GM19238 (cell line): Measurements from ENCODE around the gene ABHD16B.
A peak's percentile ranks its signal among the peaks of the same experiment; 100 is the strongest.
"Not testable (repeated sequence)": the region's sequence is repeated elsewhere in the genome, so short reads cannot be mapped to it uniquely, and the experiment has no call there.

Experiments
- DNase-seq: peaks from one replicate; pipeline ENCODE4 v3.0.0; 2011; ENCODE audit warnings: low spot score; ENCODE audit not compliant: insufficient read length

The ABHD16B gene

DNA sequence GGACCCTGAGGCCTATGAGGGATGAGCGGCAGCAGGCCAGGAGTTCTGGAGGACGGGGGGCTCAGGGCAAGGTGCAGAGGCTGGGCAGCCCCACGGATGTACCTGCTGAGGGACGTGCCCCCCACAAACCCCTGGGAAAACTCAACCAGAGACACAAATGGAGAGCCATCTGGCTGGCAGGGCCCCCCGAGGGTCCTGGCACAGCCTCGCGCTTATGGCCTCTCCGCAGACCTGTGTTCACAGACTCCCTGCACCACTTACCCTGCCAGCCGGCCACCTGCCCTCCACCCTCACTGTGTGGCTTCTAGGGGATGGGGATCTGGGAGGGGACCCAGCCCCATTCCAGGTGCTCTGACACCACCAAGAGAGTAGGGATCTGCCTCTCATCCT, 26.8 kb upstream of the ABHD16B start:
- no peak for DNase-seq

DNA sequence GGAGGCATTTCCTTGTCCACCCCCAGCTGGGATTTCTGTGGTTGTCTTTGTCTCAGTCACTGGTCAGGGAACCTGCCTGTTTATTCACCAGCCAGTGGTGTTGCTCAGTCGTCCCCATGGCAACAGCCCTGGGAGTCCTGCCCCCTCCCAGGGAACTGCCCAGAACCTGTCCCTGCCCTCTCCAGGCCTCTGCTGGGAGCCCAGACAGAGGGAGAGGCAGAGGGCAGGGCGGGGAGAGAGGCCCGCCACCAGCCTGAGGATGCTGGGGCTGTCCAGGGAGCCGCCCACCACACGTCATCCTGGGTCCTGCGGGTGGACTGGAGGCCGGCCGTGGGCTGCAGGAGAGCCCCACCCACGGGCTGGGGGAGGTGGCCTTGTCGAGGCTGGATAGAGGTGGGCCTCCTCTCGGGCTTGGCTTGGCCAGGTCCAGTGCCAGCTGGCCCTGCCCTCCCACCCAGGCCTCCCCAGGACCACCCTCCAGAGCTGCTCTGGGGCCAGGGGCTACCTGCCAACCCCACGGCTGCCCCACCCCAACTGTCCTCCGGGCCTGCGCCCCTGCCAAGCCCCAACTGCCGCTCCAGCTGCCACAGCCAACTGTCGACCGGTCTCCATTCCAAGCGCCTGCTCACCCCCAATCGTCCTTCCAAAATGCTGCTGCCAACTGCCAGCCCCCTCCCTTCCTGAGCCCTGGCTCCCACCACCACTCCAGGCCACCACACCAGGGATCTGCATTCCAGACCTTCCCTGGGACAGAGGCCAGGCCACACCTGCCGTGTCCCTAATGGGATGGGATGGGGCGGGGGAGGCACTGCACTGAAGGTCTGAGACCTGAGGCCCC, 26.1 kb upstream of the ABHD16B start:
- DNase-seq = no peak

DNA sequence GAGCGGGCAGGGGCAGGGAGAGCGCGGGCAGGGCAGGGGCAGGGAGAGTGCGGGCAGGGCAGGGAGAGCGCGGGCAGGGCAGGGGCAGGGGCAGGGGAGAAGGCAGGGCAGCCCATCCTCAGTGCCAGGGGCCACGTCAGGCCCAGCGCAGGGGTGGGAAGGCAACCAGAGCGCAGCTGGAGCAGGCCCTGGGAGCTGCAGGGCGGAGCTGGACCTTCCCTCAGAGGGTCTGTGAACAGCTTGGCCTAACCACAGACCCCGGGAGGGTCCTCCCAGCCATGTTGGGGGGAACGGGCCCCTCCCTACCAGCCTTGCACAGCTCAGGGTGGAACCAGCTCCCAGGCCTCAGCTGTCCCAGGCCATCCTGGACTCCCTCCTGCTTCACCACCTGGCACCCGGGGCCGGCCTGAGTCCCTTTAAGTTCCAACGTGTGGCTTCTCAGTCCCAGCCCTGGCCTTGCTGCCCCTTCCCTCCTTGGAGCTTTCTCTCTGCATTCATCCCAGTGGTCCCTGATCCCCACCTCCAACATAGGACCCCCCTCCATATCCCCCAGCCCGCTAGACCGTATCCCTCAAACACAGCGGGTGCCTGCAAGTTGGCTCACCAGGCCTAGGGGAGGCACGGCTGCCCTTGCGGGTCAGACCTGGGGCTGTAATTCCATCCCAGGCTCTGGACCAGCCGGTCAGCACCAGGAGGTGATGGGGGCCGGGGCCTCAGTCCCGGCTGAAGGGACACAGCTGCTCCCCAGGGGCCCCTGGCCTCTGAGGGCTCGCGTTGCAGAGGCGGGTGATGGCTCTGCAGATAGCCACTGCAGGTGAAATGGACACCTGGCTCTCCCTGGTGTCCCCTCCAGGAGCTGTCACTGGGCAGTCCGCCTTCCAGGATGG, 24.6 kb upstream of the ABHD16B start:
- no peak for DNase-seq

DNA sequence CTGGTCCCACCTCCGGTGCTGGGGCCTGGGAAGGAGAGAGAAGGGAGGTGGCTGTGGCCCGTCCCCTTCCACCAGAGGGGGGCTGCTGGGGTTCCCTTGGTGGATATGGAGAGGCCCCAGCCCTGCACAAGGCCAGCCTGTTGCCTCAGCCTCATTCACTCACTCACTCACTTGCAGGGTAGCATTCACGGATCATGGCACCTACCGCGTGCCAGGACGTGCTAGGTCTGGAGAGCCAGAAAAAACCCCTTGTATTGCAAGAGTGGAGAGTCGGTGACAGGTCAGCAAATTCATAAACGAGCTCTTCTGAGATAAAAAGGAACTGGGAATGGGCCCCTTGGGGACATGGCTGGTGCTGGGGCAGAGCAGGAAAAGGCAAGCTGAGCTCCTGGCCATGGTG, 23.8 kb upstream of the ABHD16B start:
- DNase-seq = no peak

DNA sequence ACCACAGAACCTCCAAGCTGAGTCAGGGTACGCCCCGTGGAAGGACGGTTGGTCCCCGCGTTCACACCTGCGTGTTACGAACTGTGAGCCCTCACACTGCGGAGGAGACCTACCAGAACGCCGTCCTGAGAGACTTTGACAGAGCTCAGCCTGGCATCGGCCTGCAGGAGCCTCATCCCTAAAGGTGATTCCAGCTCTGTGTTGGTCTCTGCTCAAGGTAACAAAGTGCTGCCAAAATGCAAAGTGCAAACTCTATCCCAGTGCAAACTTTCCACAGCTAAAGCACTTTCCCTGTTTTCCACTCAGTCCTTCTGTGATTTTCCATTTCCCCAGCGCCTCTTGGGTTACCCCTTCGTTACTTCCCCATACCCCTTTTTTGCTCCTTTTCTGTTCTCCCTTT, 21.7 kb upstream of the ABHD16B start:
- DNase-seq = no peak

DNA sequence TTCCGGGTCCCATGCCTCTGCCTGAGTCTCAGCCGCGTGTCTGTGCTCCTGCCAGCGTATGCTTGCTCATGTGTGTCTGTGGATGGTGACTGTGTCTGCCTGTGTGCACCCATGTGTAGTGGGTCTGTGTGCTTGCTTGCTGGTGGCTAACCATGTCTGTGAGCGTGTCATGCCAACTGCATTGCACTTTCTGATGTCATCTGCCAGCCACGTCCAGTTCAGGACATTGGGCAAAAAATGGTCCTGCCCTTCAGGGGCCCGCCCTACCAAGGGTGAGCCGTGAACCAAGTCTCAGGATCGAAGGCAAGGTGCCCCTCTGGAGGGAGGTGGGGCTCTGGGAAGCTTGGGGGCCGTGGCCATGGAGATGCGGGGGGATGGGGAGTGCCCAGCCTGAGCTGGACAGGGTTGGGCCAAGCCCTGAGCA, 20.9 kb upstream of the ABHD16B start:
- DNase-seq = no peak

DNA sequence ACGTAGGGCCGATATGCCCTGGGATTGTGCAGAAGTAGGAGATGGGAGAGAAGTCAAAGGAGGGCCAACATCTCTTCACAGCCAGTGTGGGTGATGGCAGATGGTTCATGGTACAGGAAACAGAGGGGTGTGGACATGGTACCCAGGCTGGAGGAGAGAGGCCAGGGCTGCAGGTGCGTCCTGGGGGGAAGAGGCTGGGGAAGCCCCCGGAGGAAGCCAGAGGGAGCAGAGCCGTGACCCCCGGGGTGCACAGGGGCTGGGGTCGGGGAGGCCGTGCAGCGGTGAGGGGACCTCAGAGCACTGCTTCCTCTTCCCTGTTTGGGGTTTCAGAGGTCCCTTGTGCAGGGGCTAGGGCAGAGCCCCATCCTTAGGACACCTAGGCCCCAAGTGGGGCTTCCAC, 19.0 kb upstream of the ABHD16B start:
- DNase-seq = no peak

DNA sequence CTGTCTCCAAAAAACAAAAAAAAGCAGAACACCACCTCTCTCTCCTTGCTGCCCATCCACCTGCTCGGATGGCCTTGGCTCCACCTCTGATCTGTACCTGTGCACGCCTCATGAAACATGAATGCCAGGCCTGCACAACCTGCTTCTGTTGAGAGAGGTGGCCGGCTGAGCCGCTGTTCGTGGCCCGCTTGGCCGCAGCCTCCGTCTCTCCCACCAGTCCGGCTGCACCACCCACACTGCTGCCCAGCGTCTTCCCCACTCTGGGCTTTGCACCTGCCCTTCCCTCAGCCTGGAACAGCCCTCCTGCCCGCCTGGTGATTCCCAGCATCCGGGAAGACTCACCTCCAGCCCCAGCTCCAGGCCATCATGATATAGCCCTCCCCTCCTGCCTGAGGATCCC, 18.1 kb upstream of the ABHD16B start:
- no peak for DNase-seq

DNA sequence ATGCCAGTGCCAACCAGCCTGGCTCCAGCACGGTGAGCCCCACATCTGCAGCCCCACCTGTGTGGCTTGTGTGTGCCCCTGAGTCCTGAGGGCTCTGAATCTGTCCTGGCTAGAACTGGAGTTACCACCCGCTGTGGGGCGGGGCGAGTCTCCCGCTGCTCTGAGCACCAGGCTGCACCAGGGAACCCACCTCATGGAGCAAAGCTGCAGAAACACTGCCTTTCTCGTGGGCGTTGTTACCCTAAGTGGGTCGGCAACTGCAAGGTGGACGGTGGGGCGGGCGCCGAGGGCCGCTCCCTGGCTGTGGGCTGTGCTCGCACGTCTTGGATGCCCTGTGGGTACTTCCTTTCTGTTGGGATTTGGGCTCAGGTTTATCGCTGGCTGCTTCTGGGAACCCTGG, 17.5 kb upstream of the ABHD16B start:
- DNase-seq = no peak

DNA sequence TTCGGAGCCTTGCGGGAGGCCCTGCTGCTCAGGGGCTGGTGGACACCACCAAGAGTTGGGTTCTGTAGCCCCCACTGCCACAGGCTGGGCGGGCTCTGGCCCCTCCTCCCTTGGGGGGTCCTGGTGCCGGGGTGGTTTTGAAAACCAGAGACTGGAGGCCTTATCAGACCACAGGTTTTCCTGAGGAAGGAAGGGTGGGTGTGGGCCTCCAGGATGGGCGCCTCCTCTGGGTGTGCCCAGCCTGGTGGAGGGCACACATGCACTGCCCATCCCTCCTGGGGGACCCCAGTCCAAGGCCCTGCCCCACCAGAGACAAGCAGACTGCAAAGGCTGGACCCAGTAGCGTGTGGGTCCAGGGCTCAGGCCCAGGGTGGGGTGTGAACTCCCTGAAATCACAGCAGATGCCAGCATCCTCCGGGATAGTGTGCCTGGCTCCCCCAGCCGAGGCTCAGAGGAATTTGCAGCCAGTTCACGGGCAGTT, 16.7 kb upstream of the ABHD16B start:
- DNase-seq = no peak

DNA sequence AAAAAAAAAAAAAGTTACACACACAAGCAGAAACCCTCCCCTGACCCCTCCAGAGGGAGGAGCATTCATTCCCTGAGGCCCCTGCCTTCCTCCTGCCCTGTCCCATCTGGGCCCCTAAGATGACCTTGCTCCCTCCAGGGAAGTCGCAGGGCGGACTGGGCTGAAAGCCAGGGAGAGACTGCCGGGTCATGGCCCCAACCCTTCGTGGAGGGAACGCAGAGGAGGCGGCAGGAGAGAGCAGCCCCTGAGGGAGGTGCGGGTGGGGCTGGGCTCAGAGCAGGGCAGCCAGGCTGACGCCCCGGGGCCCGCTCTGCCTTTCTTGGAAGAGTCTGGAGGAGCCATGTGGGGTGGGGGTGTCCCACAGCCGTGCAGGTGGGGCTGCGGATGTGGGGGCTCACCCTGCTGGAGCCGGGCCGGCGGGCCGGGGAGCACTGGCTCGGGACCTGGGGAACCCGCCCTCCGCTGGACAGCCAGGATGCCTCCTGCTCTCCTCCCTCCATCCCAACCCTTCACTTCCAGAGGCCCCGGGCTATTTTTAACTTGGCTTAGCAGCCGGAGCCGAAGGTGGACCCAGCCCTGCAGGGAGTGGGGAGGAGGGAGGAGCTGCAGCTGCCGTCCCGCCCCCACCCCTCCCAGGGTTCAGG, 15.0 kb upstream of the ABHD16B start:
- no peak for DNase-seq

DNA sequence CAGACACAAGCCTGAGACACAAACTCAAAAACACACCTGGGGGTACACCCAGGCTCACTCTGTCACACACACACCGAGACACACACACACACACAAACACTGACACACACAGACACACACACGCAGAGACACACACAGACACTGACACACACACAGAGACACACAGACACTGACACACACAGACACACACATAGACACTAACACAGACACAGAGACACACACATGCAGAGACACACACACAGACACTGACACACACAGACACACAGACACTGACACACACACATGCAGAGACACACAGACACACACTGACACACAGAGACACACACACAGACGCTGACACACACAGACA, 14.4 kb upstream of the ABHD16B start:
- no peak for DNase-seq

DNA sequence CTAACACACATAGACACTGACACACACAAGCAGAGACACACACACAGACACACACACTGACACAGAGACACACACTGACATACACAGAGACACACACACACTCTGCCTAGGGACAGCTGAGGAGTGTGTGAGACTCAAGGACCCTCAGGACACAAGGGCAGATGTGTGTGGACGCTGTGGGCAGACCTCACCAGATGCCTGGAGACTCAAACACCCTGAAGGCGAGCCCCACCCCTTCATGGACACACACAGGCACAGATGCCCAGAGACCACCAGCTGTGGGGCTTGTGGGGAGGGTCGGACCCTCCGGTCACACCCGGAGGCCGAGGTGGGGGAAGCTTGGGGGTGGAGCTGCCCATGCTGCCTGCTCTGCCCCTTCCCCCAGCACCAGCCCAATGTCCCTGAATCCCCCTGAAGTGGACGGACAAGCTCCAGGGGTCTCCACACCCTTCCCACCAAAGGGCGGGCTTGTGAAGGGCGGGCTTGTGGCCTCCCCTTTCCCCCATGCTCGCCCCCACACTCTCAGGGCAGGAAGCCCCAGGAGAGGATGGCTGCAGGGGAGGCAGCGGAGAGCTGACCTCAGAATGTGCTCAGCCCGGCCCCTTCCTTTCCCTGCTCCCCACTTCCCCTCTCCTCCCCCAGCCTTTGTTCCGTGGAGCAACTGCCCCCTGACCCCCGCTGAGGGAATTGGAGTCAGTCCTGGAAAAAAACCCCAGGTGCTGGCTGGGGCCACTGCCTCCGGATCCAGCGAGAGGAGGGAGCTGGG, 13.9 kb upstream of the ABHD16B start:
- no peak for DNase-seq

DNA sequence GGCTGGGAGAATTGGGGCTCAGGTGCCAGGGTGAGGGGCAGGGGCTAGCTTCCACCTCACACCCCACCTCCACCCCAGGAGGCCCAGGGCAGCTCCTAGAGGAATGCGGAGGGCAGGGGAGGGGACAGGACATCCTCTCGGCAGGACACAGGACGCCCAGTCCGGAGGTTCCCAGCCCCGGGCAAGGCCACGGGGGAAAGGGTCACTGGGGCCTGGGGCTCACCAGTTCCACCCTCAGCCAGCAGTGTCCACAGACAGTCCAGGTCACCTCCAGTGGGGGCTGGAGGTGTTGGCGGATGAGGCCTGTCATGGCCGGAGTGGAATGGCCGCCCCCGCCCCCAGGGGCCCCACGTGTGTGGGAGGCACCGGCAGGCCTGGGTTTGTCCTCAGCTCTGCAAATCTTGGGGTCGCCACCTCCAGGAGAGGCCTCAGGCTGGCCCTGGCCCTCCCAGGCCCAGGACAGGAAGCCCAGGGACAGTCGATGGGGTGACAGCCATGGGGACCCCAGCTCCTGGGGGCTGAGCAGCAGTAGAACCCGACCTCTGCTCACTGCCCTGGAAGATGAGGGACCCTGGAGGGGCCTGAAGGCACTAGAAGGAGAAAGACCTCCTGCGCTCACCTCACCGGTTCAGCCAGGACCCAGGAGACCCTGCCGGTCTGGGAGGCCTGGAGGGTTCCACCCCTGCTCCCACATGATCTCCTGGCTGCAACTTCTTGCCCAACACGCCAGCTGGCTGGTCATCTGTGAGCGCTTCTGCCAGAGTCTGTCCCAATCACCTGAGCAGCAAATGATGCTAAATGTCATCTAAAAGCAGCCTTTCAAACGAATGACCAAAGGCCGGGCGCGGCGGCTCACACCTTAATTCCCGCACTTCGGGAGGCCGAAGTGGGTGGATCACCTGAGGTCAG, 13.0 kb upstream of the ABHD16B start:
- no peak for DNase-seq

DNA sequence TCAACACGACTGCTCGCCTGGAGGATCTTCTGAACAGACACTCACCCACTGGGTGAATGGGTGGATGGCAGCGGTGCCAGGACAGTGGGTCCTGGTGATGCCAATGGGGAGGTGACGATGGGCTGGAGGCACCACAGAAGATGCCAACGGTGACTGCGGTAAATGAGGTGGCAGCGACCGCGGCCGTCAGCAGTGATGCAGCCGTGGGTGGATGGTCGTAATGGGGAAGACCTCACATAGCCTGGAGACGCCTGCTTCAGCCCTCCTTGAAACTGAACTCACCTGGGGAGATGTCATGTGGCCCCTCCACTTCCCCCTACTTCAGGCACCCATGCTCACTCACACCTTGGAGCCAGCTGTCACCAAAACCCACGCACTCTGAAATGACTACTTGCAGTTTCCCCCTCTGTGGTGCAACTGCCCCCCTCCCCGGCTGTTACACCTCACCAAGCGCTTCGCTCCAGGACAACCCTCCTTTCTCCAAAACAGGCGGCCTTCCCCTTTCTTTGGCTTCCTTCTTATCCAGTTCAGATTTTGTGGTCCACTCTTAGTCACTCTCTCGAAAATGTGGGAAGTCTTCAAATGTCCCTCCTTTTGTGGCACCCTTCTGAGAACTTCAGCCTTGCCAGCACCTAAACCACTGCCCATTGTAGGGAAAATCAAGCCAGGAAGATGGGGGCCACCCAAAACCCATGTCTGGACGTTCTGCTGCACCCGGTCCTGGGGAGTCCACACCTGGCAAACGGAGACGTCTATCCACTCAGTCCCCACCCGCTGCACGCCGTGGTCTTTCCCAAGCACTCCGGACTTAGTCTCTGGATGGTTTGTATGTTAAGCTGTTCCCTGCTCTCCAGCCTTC, 10.4 kb upstream of the ABHD16B start:
- DNase-seq = peak; percentile 97

DNA sequence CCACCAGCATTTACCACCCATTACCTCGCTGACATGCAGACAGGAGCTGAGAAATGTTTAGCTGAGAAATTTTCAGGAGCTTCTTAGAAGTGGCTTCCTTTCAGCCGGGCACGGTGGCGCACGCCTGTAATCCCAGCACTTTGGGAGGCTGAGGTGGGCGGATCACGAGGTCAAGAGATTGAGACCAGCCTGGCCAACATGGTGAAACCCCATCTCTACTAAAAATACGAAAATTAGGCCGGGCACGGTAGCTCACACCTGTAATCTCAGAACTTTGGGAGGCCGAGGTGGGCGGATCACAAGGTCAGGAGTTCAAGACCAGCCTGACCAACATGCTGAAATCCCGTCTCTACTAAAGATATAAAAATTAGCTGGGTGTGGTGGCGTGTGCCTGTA, 9.8 kb upstream of the ABHD16B start:
- not testable (repeated sequence) for DNase-seq

DNA sequence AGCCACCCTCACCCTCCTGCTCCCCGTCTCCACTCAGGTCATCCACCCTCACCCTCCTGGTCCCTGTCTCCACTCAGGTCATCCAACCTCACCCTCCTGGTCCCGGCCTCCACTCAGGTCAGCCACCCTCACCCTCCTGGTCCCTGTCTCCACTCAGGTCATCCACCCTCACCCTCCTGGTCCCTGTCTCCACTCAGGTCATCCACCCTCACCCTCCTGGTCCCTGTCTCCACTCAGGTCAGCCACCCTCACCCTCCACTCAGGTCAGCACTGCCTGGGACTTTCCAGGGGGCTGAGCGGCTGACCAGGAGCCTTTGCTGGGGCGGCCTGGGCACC, 7.6 kb upstream of the ABHD16B start:
- not testable (repeated sequence) for DNase-seq

DNA sequence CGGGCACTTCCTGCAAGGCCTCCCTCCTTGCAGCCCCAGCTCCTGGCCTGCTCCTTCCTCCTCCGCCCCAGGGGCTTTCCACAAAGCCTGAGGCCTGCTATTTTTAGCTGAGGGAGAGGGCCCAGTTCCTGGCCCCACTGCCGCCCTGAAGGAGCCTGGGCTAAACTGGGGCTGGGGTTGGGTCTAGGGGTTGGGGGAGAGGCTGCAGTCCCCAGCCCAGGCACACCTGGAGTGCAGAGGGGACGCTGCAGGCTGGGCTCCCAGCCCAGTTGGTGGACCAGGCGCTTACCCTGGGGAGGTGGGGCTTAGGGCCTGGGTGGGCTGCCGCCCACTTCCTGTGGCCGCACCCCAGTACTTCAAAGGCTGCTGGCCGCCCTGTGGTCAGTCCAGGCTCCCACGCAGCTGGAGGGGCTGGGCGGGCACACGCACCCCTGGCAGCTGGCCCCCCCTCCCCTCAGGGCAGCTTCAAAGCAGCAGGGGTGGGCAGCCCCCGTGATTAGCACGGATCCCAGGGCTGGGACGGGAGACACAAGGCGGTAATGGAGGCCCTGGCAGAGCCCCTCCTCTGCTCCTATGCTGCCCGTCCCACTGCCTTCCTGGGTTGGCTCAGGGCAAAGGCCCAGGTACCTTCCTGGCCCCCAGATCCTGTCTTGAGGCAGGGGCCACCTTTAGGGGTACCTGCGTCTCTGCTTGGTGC, 7.1 kb upstream of the ABHD16B start:
- peak; percentile 48 for DNase-seq
